GM04503 (cell line): ENCODE data around the gene EIF4E1B.

ENCODE experiments used
- DNase-seq: peaks from one replicate; pipeline ENCODE4 v3.0.0-alpha.2; 2012; ENCODE audit warnings: low read depth

EIF4E1B gene

DNA sequence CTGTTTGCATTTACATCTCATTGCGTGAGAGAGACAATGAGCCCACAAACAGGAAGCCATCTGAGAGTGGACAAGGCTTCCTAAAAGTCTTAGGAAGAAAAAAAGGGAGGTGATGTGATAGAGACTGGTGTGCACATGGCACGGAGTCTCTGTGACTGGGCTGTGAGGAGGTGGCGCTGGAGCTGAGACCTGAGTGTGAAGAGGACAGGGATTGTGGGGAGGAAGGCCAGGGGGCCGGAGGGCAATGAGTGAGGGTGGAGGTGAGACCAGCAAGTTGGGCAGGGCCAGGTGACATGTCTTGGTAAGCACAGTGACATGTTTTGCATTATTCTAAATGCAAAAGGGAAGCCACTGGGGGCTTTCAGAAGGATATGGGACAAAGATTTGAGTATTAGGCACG, 61.9 kb downstream of the EIF4E1B start:
- no peak for DNase-seq

DNA sequence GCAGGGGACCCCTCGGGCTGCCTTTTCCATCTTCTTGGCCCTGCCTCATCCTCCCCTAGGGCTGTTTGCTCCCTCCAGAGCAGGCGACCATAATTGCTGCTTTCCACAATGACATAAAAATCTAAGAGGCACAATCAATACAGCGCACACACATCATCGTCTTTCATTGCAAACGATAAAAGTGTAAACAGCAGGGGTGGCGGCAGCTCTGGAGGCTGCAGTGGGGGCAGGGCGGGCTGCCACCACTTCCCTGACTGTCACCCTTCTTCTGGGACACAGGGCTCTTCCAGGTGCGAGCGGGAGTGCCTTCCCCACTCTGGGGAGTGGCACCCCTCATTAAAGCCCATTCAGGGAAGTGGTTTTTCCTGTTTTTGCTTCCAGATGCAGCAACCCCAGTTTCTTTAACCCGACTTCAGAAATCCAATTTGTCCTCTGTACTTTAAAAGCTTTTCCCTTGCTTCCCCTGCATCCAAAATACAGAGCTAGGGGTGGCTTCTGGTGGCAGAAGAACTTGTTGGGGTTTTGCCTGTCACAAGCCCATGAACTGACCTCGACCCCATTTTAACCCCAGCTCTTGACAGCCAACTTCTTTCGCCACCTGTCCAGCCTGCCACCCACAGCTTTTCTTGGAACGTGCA, 62.5 kb downstream of the EIF4E1B start:
- no peak for DNase-seq

DNA sequence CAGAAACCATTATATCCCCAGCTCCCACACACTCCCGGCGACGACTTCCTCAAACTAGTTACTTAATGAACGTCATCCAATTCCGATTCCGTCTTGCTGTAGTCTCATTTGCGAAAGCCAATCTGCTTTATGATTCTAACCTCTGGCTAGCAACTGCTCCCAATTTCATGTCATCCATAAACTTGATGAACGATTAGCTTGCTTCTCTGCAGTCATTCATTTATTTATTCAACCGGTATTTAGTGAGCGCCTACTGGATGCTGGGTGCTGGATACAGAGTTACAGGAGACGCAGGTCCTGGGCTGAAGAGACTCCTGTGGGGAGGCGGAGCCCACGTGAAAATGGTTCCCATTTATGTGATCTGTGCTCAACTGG, 63.0 kb downstream of the EIF4E1B start:
- no peak for DNase-seq

DNA sequence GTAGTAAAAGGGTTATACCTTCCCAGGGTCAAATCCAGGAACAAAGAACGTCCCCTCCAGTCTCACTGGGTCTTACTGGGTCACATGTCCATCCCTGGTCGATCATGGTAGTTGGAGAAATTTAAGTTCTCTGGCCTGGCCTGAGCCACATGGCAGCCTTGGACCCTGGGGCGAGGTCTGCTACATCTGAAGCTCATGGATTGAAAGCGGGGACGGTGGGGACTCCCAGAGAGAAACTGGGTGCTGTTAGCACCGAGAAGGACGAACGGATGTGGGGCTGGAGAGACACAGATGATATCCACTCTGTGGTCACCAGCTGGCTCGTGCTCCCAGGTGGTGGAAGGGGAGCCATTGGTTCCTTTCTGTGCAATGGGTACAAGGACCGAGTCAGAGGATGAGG, 63.7 kb downstream of the EIF4E1B start:
- DNase-seq = no peak

DNA sequence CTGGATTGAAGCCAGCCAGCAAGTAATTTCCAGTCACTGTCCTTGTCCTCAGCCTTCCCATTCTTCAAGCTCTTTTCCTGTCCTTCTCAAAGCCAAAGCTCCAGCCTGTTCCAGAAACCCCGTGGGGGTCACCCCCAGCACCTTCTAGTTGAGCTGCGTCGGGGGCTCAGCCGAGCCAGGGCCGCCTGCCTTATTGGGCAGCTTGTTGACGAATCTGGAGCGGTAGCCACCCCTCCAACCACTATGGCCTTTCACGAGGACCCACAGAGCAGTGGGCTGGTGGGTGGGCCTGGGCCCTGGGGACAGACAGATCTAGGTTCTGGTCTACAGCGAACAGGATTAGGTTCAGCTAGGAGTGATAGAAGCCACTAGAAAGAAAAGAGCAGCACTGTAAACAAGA, 64.2 kb downstream of the EIF4E1B start:
- DNase-seq = no peak

DNA sequence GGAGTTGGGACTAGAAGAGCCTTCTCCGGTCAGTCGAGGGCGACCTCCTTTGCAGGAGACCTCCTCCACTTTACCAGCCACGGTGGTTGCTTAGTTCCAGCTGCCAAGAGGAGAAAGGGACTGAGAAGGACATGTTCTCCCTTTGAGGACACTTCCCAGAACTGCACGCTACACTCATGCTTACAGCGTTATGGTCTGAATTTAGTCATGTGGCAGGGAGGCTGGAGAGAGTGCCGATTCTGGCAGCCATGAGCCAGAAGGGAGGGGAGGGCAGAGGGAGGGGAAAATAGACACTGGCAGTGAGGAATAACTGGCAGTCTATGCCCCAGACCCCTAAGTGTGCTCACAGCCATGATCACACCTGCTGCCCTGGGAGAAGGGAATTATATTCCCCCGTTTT, 64.6 kb downstream of the EIF4E1B start:
- DNase-seq = no peak
